ENCODE data around the gene IQSEC1.

IQSEC1 gene

DNA sequence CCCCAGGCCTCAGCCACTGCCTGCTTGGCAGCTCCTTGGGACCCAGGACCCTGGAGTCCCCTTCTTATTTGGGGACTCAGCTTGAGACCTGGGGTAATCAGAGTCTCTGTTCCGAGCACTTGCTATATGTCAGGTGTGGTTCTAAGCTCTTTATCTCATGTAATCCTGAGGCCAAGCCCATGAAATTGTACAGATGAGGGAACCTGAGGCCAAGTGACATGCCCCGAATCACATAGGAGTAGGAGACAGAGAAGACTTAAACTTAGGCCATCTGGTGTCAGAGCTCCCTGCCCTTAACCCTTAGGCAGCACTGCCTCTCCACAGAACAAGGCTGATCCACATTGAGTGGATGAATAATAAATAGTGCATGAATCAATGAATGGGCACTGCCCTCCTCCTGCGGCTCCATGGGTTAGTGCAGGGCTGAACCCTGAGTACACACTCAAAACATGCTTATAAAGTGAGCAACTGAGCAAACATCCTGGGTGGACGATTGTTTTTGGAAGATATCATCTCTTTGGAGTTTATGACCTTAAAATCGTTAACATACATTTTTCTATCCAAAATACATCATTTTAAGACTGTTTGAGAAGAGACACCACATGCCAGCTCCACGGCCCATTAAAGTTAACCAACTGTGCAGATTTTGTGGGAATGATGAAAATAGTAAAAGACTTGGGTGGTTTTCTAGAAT is 33.2 kb upstream of the IQSEC1 start:
- DNase-seq: peak; percentile 27

DNA sequence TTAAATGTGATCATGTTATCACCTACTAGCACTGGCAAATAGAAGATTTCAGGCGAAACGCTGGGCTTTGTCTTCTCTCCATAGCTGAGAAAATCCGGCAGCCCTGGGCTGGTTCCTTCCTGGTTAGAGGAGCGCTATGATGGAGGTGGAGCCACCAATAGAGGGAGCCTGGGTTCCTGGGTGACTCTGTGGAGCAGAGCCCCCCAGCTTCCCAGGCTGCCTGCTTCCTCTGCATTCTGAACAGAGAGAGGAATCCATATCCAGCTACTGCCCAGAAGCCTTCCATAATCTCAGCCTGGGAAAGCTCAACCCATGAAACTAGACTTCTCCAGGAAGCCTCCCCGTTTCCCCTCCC is 32.6 kb upstream of the IQSEC1 start:
- DNase-seq: no peak

DNA sequence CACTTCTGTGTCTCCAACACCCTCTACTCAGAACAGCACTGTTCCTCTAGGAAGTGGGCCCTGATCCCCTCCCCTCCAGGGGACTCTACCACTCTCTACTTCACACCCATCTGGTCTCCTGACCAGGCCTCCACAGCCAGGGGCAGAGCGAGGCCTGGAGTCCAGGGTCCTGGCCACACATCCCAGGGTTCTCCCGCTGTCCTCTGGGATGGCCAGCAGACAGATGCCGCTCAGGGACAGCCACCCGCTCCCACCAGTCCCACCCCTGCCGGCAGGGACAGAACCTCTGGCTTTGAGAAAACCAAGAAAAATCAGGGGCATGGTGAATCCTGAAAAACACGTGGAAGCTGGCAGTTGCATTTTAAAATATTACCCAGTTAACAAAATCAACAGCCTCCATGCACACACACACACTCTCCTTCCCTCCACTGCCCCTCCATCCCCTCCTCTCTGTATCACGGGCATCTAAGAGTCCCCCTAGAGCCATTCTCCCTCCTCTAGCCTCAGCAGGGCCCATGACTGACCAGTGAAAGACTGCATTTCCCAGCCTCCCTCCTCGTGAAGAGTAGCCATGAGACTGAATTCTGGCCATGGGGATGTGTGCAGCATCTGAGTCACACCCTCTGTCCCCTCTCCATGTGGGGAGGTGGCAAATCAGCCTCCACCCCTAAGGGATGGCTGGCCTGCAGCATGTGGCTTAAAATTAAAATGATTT is 32.1 kb upstream of the IQSEC1 start:
- DNase-seq: no peak

DNA sequence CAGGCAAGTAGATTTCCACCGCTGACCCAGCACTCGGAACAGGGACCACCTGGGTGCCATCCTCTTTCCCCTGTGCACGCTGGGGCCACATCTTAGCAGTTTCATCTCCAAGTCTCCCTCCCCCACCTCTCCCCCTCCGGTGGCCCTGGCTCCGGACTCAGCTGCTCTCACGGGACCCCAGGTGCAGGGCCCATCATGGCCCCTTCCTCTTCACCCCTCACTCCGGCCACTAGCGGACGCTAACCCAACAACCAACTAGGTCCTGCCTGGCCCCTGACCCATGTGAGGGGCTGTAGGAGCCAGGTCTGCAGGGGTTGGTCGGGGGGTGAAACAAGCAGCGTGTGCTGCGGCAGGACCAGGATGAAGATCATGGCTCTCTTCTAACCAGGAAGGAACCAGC is 31.3 kb upstream of the IQSEC1 start:
- DNase-seq: no peak

DNA sequence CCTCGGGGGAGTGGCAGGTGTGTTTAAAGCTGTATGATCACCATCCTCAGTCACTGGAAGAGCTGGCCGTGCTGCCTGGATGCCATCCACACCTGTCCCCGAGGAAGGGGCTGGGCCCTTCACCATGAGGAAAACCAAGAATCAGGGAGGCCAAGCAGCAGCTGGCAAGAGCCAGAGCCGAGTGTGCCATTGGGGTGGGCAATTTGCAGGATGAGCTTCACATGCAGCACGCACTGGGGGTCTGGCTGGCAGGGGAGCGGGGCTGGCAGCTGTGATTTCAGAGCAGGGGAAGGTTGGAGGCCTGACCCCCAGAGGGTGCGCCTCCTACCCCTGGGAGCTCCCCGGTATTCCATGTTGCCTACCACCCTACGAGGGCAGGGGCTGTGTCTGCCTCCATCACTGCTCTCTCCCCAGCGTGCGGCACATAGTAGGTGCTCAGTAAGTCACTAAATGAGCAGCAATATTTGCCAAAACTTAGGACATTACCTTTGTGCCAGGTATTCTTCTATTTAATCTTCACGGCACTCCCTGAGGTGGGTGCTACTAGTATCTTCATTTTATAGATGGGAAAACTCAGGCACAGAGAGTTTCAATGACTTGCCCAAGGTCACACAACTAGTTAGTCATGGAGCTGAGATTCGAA is 30.3 kb upstream of the IQSEC1 start:
- DNase-seq: no peak

DNA sequence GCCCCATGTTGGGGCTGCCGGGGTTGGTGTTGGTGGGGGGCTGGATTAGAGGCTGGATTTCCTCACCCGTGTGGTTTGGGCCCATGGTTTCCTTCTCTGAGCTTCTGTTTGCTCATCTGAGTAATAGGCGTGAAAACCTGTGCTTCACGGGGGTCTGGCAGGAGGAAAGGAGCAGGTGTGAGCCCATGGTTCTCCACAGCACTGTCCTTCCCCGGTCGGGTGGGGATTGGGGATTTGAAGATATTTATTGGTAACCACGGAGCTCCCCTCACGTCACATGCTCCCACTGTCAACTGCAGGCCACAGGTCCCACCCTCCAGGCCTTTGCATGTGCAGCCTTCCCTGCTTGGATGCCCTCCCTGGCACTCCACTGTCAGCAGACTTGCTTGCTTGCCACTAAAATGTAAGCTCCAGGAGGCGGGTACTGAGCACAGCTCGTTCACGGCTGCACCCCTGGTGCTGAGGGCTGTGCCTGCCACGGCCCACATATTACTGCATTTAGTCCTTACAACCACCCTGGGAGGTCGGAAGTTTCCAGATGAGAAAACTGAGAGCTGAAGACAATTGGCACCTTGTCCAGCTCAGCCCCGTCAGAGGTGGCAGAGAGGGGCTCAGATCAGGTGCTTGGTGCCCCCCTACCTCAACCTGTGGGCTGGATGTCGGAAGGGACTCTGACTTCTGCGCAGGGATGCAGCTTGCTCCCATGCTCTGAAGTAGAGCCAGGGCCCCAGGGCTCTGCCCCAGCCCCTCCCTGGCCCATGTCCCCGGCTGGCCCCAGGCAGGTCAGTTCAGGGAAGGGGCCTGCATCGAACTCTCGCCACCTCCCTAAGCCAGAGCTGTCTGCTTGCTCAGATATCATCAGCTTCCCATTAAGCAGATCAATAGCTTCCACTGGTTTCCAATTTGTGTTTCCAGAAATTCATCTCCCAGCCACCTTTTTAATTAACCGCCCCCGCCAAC is 29.4 kb upstream of the IQSEC1 start:
- DNase-seq: no peak

DNA sequence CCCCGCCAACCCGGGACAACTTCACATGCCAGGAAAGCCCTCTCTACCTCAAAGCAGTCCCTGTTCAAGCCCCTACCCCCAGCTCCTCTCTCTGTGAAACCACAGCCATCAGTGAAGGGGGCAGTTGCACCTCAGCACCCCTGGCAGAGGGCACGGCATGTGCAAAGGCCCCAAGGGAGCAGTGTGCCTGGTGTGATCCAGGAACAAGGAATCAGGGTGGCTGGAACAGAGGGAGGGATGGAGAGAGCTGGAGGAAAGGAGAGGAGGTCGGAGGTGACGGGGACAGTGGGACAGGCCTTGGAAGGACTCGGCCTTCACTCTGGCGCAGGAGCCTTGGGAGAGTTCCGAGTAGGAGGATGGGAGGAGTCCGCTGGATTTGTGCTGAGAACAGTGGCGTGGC is 26.5 kb upstream of the IQSEC1 start:
- no peak for DNase-seq

DNA sequence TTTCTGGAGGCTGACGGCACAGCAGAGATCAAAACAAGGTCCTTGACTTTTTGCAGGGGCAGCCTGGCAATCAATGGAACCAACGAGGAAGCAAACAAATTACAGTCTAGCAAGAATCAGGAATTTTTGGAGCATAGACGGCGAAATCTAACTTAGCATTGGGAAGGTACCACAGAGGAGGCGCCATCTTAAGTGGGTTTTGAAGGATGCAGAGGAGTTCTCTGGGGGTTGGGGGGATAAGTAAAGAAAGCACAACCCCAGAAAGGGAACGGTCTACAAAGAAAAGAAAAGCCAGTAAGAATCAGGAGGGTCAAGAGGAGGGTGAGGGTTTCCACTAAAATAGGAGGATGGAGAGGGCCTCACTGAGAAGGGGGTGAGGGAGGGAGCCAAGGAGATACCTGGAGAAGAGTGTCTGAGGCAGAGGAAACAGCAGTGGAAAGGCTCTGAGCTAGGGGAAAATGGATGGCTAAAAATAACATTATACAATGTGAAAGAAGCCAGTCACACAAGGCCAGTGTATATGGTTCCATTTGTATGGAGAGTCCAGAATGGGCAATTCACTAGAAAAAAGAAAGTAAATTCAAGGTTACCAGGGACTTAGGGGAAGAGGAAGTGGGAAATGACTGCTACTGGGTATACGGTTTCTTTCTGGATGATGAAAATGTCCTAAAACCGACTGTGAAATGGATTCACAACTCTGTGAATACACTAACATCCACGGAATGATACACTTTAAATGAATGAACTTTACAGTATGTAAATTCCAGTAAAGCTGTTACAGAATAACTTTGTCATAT is 25.2 kb upstream of the IQSEC1 start:
- no peak for DNase-seq

DNA sequence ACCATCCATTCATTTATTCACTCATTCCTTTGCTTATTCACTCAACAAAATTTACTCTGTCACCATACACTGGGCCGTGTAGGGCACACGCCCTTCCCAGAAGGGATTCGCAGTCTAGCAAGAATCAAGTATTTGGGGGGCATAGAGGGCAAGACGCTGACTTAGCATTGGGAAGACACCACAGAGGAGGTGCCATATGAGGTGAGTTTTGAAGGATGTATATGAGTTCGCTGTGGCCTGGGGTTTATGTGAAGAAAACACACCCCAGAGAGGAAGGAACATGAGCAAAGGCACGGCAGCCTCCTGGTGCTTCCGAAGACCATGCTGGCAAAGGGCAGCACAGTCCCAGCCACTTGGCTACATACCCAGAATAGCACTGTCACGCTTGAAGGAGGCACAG is 23.1 kb upstream of the IQSEC1 start:
- no peak for DNase-seq

DNA sequence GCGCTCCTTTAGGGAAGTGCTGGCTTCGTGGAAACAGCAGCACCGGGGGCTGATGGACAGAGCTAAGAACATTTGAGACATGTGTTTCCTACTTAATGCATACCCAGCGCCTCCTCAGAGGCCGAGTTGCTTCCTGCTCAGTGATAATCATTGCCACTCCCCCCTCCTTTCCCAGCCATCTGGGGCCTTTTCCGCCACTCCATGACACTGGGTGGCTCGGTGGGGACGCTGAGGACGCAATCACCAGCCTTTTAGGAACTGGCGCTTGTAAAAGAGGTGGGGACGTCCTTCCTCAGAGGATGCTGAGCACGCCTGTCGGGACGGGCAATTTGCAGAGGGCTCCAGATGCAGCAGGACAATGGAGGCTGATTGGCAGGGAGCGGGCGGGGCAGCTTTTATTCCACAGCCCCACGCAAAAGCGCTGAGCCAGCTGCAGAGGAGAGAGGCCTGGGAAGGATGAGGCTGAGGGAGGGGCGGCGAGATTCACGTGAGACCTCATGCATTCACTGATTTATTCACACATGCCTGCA is 22.2 kb upstream of the IQSEC1 start:
- DNase-seq: no peak

DNA sequence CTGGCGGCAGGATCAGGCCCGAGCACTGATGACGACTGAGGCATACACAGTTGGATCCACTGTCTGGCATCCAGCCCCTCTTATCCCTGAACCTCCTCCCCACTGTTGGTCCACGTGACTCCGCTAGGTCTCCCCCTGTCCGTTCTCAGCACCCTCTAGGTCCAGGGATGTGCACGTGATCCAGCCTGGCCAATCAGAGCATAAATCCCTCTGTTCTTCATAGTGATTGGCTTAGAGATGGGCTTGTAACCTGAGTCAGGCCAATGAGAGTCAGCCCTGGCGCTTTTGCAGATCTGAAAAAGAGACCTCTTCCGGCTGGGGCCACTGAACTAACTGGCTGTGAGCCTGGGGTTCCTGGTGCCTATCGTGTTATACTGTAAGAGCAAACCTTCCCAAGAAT is 20.5 kb upstream of the IQSEC1 start:
- DNase-seq: no peak

DNA sequence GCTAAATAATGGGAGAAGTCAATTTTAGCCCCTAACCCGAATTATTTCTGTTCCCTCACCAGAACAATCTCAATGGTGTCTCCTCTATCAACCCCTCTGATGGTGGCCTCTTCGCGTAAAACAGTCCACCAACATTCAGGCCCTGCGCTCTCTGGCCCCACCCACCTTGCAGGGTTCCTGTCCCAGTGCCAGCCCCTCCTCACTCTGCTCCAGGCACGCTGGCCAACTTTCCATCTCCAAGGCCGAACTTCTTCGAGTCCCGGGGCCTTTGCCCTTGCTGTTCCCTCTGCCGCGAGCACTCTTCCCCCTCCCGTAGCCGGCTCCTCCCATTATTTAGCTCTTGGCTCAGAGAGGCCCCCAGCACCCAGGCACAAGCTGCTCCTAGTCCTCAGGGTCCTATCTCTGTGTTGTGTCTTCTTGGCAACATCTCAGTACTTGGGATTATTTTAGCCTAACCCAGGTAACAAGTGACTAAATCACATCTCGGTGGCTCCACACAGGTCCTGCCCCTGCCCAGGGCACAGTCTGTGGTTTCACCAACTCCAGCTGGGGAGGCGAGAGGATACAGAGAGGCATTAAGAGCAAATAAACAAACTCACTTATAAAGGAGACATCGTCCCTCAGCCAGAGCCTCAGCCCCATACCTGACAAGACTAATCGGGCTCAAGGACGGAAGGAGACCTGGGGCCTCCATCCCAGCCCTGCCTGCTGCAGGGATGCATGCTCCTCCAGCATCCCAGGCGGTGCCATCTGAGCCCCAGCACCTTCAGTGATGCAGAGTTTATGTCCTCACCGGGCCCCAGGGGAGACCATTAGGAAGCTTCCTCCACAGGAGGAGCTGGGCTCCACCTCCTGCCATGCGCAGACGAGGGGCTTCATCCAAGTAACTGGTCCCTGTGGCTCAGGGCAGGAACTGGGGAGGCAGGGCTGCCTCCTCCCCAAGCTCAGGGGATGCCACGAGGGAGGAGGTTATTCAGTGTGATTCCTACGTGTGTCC is 19.7 kb upstream of the IQSEC1 start:
- no peak for DNase-seq

DNA sequence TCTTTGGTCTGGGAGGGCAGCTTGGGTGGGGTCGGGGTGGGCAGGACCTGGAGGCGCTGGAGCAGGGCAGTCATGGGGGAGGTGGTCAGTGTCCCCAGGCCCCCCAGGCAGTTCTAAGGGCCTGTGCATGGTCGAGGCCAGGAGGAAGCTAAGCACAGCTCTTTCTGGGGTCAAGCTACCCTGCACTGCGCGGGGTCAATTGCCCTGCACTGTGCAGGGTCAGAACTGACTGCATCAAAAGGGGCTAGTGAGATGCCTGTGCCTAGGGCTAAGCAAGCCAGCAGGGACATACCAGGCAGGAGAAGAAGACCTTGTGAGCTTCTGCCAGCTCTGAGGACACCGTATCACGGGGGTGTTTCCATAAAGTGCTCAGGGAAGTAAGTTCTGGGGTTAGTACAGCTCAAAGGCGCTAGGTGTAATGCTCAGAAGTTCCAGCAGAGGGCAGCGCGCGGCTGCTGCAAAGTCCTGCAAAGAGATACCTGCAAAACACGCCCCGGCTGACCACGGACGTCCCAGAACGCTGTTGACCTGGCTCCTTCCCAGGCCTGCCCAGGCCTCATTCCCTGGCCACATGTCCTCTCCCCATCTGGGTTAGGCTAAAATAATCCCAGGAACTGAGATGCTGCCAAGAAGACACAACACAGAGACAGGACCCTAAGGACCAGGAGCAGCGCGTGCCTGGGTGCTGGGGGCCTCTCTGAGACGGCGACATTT is 18.8 kb upstream of the IQSEC1 start:
- DNase-seq: peak; percentile 15

DNA sequence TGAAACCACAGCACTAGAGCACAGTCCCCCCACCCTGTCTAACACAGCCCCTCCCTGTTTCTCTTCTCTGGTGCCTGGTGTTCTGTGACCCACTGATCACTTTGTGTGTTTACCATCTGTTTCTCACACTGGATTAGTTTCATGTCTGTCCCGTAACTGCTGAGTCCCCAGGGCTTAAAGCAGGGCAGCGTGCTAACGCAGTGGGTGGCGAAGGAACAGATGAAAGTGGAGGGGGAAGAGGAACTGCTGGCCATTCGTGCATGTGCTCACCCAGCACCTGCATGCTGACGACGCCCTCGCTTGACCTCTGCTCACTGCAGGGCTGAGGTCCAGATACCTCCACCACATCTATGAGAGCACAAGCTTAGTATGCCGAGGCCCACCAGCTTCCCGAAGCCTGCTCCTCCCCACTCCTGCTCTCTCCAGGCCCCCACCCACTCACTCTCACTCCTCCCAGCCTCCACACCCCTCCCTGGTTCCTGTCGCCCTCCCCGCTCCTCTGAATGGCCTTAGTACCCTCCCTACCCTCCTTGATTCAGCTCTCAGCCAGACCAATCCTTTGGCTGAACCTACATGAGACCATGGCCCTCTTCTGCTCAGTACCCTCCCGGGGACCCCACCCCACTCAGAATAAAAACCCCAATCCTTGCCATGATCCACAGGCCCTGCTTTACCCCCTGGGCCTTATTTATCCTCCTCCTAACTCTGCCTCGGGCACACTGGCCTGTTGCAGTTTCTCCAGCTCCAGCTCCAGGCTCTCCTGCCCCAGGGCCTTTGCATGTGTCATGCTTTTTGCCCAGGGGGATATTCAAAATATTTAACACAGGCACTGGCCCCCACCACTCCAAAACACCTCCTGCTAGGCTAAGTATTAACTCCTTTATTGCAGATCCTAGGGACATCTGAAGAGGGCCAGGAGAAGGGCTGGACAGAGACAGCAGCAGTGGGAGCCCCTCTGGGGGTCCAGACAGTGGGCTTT is 15.1 kb upstream of the IQSEC1 start:
- DNase-seq: no peak

DNA sequence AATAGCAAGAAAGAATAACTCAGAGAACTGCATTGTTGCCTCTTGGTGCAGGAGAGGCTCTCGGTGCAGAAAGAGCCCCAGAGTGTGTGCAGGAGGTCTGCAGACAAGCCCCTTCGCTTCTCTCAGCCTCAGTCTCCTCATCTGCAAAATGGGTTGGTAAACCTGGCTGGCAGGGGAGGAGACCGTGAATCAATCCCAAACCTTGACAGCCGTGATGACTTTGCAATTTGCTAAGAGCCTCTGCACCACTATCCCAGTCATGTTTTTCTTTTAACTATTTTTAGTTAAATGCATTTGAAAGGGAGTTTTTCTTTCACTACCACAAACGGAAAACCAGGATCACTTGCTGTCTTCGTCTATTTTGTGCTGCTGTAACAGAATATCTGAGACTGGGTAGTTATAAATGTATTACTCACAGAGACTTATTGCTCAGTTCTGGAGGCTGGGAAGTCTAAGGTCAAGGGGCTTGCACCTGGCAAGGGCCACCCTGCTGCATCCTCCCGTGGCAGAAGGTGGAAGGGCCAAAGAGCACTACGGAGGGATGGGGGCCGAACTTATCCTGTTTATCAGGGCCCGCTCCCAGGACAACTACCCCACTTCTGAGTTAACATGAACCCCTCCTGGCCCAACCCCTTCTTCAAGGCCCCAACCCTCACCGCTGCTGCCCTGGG is 14.2 kb upstream of the IQSEC1 start:
- no peak for DNase-seq

DNA sequence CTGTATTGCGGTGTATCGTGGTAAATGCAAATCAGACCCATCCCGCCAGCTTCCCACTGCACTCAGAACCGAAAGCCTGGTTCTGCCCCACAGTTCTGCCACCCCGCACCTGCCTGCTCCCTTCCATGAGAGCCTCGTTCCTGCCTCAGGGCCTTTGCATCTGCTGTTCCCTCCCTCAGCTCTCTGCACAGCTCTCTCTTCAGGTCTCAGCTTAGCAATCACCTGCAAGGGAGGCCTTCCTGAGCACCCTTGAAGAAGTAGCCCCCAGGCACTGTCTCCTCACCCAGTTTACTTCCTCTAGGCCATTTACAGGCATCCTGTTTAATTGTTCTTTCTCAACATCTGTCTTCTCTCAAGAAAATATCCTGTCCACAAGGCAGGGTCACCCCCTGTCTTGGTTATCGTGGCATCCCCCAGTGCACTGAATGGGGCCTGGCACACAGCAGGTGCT is 13.3 kb upstream of the IQSEC1 start:
- no peak for DNase-seq

DNA sequence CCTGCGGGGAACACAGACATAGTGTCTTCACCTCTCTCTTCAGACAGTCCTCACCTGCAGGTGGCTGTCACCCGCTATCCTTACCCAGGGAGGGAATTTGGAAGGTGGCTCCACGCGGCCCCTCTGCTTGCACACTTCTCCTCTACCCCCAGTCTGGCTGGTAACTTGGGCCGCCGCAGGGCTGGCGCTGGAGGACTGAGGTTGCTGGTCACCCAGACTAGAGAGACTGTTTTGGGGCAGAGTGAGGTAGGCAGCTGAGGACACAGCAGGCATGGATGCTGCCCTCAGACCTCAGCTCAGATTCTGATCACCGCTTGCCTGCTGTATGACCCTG is 12.6 kb upstream of the IQSEC1 start:
- no peak for DNase-seq

Measured in amniotic stem cell (primary cell).